Endothelial cell of hepatic sinusoid (primary cell): Measurements from ENCODE around the gene WIPF2.

Source experiments
- in situ Hi-C: cut with HindIII; loops from 2 replicates; pipeline ENCODE4 v1.10.0; 2017; ENCODE audit warnings: low sequenced_read_pairs

WIPF2 gene

DNA sequence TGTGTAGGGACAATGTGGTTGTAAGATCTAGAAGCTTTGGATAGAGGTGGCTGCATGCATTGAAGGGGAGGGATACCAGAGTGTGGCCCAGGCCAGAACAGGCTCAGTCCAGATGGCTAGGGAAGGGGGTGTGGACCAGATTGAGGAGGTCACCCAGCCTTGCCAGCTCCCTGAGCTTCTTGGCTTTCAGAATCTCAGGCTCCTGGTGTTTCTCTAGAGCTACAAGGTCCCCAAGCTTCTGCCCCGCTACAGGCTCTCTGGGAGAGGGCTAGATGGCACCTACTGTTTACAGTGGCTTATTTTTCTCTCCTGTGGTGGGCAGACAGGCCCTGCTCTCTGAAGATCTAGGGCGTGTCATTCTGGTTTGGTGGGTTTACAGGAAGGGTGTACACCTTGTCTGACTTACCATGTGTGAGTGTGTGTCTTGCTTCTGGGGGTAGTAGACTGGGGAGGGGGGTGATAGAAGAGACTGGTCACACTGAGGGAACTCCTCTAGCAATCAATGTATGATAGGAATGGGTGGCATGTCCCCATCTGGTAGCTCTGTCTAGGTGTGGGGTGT lies 90.9 kb downstream of the WIPF2 start:
- in situ Hi-C loops = no loop called here

GRCh38 chr17:40310882-40311391 lies 91.8 kb downstream of the WIPF2 start:
- in situ Hi-C loops = no loop called here

- in situ Hi-C loops = no loop called here
Observed at GRCh38 chr17:40311575-40311974, 92.5 kb downstream of the WIPF2 start.

- in situ Hi-C loops = no loop called here
Observed at GRCh38 chr17:40312131-40312731, 93.1 kb downstream of the WIPF2 start.

DNA sequence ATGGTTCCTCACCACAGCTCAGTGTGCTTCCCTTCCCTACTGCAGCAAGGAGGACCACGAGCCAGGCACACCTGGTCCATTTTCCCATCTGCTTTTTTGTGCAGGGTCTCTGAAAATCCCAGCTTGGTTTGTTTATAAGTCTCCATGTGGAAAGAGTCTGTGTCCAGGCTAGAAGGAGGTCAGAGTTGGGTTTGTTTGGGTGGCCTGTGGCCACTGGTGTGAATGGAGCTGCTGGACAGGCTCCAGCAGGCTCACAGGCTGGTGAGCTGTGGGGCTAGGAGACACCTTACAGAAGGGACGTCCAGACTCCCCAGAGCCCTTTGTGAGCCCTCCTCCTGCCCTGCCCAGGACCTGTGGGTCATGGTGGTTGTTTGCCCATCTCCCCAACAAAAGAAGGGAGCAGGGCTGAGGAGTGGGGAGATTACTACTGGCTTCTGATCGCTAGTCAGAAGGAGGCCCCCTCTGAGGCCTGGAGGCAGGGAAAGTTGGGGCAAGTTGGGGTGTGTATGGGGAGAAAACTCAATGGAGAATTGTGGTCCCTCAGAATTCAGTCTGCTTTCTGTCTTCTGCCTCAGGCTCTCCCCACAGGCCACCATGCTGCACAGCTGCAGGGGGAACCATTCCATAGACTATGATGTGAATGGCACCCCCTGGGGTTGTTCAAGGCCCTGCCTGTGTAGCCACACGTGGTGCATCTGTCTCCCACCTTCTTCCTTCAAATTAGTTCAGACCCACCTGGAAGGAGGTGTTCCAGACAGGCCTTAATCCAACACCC lies 94.0 kb downstream of the WIPF2 start:
- in situ Hi-C loops = no loop called here

DNA sequence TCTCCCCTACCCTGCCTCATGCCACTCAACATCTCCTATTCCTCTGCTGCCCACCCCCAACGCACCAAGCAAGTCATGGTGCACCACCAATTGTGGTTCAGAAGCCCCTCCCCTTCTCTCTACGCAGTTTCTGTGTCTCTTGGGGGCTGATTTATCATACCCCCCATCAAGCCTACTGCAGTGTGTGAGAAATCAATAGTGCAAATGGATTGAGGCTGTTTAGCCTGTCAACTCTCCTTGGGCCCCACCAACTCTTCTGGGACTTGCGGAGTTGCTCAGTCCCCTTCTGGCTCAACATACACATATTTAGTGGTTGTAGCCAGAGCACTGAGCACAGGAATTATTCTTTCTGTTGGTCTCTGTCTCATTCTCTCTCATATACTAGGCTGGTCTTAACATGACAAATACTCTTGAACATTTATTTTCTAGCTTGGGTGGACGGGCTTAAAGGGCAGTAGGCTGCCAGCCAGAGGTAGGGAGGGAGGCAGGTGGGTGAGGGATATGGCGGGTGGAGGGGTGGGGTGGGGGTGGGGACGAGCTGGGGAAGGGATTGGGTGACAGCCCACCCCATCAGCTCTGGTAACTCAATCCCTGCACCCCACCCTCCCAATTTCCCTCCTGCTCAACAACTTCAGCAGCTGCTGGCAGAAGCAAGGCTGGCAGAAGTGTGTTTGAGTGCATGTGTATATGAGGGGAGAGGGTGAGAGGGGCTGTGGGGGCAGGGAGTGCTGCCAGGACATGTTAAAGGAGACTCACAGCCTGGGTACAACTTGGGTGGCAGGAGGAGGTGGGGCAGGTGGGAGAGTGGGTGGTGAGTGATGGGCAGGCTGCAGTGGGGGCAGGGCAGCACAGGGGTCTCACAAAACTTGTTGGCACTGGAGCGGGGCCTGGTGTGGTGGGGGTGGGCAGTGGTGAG lies 94.8 kb downstream of the WIPF2 start:
- in situ Hi-C loops = no loop called here

- in situ Hi-C loops = no loop called here
Observed at GRCh38 chr17:40314584-40314956, 95.5 kb downstream of the WIPF2 start.

- in situ Hi-C loops = loop anchor here (5.0 kb wide), 1 partner anchor 48 kb away; no protein-coding TSS in a partner anchor
Observed at GRCh38 chr17:40315206-40315605, 96.1 kb downstream of the WIPF2 start.

GRCh38 chr17:40315678-40316570 lies 96.8 kb downstream of the WIPF2 start:
- in situ Hi-C loops = loop anchor here (5.0 kb wide), 1 partner anchor 49 kb away; no protein-coding TSS in a partner anchor

GRCh38 chr17:40316571-40317344 lies 97.7 kb downstream of the WIPF2 start:
- in situ Hi-C loops = loop anchor here (5.0 kb wide), 1 partner anchor 49 kb away; no protein-coding TSS in a partner anchor

GRCh38 chr17:40317345-40317873 lies 98.3 kb downstream of the WIPF2 start:
- in situ Hi-C loops = loop anchor here (5.0 kb wide), 1 partner anchor 50 kb away; no protein-coding TSS in a partner anchor

- in situ Hi-C loops = loop anchor here (5.0 kb wide), 1 partner anchor 51 kb away; no protein-coding TSS in a partner anchor
Observed at GRCh38 chr17:40317880-40318829, 99.1 kb downstream of the WIPF2 start.

DNA sequence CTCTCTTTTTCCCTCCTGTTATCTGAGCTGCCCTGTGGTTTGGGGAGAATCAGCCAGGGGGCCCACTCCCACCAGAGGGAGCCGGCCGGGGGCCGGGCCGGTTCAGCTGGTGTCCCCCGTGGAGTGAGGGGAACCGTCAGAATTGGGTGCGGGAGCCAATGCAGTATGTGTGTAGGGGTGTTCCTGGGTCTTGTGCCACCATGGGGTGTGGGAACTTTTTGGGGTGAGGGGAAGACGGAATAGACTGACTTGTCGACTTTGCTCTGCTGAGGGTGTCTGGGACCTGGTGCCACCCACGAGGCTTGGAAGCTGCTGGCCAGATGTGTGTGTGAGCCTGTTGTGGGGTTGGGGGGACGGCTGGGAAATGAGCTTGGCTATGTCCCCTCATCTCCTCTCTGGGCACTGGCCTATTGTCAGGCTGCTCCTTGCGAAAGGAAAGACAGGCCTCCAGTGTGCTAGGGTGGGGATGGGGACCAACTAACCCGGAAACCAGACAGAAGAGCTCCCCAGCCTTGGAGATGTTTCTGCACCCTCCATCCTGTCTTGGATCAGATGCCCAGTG lies 99.8 kb downstream of the WIPF2 start:
- in situ Hi-C loops = loop anchor here (5.0 kb wide), 1 partner anchor 52 kb away; no protein-coding TSS in a partner anchor

DNA sequence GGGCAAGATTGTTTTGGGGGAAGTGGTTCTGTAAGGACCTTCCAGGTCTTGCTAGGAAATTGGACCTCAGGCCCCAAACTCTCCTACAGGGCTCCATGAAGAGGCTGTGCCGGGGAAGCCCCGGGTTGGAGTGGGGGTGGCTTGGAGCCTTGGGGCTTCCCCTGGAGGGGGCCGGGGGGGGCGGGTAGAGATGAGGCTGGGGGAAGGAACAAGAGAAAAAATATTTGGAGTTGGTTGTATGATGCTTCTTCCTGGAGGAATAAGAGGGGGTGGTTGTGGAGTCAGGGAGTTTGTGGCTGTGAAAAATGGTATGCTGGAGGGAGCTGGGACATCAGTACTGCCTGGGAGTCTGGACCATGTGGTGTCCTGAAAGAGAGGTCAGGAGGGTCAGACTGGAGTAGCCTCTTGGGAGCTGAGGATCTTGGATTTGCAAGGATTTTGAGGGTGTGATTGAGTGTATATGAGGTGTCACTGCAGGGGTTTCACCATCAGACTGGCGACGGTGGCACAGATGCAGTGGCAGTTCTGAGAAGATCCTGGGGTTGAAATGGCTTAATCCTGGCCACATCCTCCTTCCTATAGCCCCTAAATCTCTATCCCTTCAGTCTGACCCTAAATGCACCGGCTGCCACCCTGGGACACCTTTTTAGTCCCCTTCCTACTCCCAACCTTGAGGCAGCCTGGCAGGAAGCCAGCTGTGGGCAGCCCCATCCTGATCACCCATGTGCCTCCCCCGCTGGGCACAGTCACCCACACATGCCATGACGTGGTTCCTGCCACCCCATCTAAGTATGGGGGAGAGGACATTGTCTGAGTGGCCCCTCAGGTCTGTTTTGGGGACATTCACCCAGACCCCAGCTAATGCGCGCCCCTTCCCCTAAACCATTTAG lies 100.8 kb downstream of the WIPF2 start:
- in situ Hi-C loops = loop anchor here (5.0 kb wide), 1 partner anchor 53 kb away; no protein-coding TSS in a partner anchor

- in situ Hi-C loops = no loop called here
Observed at GRCh38 chr17:40320756-40321523, 101.8 kb downstream of the WIPF2 start.
